A549 treated with CpdA at 1 μM for 4 hours (cell line): ENCODE measurements around the gene FAM236B. TPM values are rescaled to one million over a fixed set of nuclear protein-coding genes. Genes with fewer than 3 reads are reported as not detected.

Experiments
- total RNA-seq: library from RNA; stranded (reverse); fragments of 200-300 nt; extraction: Qiagen RNA extraction; gene quantifications from 5 replicates; pipeline ENCODE4 v1.2.3, GENCODE V29; 2022; ENCODE audit warnings: low read depth

The FAM236B gene
- total RNA-seq = not detected in 5 replicates

GRCh38 chrX:72782560-72782959, at the start of gene FAM236B:
Gene FAM236B, minus strand, starts transcription at chrX:72782660. Its CDS starts 100 bp downstream, at chrX:72782560.

GRCh38 chrX:72808110-72808509, 25.6 kb upstream of the FAM236B start, which contains the start of gene FAM236D:
Gene FAM236D, minus strand, starts transcription at chrX:72808210. Its CDS starts 100 bp downstream, at chrX:72808110.

DNA sequence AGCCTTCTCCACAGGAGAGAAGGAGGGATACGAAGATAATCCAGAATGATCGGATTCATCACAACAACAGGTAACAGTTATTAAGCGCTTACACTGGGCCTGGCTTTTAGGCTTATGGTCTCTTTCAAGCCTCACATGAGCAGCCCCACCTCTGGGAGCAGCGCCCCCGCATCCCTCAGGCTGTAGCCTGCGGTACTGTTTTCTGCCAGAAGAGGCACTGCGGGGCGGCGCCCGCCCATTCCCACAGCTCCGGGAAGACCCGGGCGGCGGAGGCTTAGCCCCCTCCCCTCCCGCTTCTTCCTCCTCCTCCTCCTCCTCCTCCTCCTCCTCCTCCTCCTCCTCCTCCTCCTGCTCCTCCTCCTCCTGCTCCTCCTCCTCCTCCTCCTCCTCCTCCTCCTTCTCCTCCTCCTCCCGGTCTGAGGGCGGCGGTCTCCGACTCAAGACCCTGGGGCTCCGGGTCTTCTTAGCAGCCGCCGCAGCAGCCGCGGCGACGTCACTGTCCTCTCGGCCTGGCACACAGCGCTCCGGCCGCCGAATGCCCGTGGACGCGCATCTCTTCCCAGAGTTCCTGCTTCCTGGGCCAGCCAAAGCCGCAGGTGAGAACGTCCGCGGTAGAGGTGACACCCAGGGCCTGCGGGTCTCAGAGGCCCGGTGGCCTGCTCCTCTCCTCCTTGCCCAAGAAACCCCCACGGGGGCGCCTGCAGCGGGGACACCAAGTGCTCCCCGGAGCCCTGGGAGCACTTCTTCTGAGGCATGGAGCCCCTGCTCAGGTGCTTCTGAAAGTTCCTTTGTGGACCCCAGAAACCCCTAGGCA, 5.6 kb downstream of the FAM236B start, which contains the start of gene DMRTC1B:
DMRTC1B (plus strand) TSS at position 238 of the 814 bp plus-strand sequence. CDS start 68,246 bp downstream, outside the sequence.

Other genes with a start within 250 kb of the FAM236B start
- gene HDAC8, start 209.8 kb downstream of the FAM236B start, total RNA-seq = 20.9 to 24.8 TPM (median 22.7 TPM) in 5 replicates
- 18.0 to 21.7 TPM (median 20.3 TPM) in 5 replicates for gene PHKA1, start 68.4 kb downstream of the FAM236B start, total RNA-seq
- 0.03 to 0.09 TPM in 2 of 5 replicates, not detected in the others for gene DMRTC1B, start 5.8 kb downstream of the FAM236B start, total RNA-seq
- gene FAM236D, start 25.6 kb upstream of the FAM236B start, total RNA-seq = not detected in 5 replicates
- gene FAM236C, start 130.0 kb upstream of the FAM236B start, total RNA-seq = not detected in 5 replicates
- gene FAM236A, start 155.5 kb upstream of the FAM236B start, total RNA-seq = not detected in 5 replicates
- gene DMRTC1, start 161.2 kb upstream of the FAM236B start, total RNA-seq = 0.09 TPM in 1 of 5 replicates, not detected in the others
- not detected in 5 replicates for gene PABPC1L2B, start 220.3 kb upstream of the FAM236B start, total RNA-seq